Stomach (tissue), 4 donors: ENCODE measurements around the gene KRT34.
"Not testable (repeated sequence)": the region's sequence is repeated elsewhere in the genome, so short reads cannot be mapped to it uniquely, and the experiment has no call there.

Experiments used
- EP300 ChIP-seq: sonication (generic); formaldehyde crosslinking; IDR thresholded peaks from one replicate; pipeline ENCODE4 v1.6.1; 2017; ENCODE audit warnings: antibody characterized with exemption
- TF ChIP-seq, protein P1 (sequence below), 7 experiments: fragments of 450-650 bp in 4 of 7; fragments of 200-600 bp in 3 of 7; sonication (generic) in 3 of 7; IDR thresholded peaks; one replicate each; pipeline ENCODE4 v1.5.1; 2016 to 2019; ENCODE audit warnings: antibody characterized with exemption in 7 of 7, control low read depth in 2 of 7, mild to moderate bottlenecking in 1 of 7

DNA sequence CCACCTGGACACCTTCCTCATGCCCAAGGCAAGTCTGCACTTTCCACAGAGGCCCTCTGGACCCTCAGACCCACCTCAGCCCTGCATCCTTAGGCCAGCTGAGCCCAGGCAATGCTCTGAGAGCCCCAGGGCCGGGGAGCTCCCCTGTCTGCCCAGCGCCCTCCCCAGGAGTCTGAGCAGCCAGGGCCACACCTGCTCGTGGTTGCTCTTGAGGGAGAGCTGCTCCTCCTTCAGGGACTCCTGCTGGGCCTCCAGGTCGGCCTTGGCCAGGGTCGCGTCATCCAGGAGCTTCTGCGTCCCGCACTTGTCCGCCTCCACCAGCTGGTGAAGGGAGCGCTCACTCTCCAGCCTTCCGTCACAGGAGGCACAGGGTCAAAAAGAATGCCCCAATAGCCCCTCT lies 40.5 kb upstream of the KRT34 start:
- TF ChIP-seq, protein P1, sequence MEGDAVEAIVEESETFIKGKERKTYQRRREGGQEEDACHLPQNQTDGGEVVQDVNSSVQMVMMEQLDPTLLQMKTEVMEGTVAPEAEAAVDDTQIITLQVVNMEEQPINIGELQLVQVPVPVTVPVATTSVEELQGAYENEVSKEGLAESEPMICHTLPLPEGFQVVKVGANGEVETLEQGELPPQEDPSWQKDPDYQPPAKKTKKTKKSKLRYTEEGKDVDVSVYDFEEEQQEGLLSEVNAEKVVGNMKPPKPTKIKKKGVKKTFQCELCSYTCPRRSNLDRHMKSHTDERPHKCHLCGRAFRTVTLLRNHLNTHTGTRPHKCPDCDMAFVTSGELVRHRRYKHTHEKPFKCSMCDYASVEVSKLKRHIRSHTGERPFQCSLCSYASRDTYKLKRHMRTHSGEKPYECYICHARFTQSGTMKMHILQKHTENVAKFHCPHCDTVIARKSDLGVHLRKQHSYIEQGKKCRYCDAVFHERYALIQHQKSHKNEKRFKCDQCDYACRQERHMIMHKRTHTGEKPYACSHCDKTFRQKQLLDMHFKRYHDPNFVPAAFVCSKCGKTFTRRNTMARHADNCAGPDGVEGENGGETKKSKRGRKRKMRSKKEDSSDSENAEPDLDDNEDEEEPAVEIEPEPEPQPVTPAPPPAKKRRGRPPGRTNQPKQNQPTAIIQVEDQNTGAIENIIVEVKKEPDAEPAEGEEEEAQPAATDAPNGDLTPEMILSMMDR (IDR thresholded peaks at IDR 0.05) = not testable (repeated sequence)
- TF ChIP-seq EP300 = not testable (repeated sequence)
